ENCODE measurements around the gene CACNB1. TPM values are rescaled to one million over a fixed set of nuclear protein-coding genes. Genes with fewer than 3 reads are reported as not detected.

Gene CACNB1
- total RNA-seq, 2 donors from 2014 or later: 3.4 to 17.8 TPM

- H3K4me1 ChIP-seq (replicated peaks): no peaks in the 10 kb centered on the region
- DNase-seq (ENCODE audit: low spot score): no peak
- H3K36me3 ChIP-seq: no peaks in the 10 kb centered on the region
- H3K27me3 ChIP-seq (replicated peaks; ENCODE audit: insufficient read depth): no peaks in the 10 kb centered on the region
- no peak overlapping the region for H3K4me3 ChIP-seq
- intact Hi-C loops (cut with DNase I): no loop called here
- no peak for TF ChIP-seq POLR2AphosphoS5 (IDR thresholded peaks at IDR 0.05)
- no peak for TF ChIP-seq CTCF (IDR thresholded peaks at IDR 0.05)
- TF ChIP-seq POLR2A (IDR thresholded peaks at IDR 0.05): no peak
- 82% methylated on average over 10 of the region's 10 CpGs for WGBS
- no peaks in the 10 kb centered on the region for H3K9me3 ChIP-seq
- no peak overlapping the region for H3K27ac ChIP-seq
Observed at GRCh38 chr17:39183720-39184119, 13.7 kb downstream of the CACNB1 start.

- 93% methylated on average over 5 of the region's 5 CpGs for WGBS
- H3K4me1 ChIP-seq (replicated peaks): no peaks in the 10 kb centered on the region
- no peak for TF ChIP-seq POLR2AphosphoS5 (IDR thresholded peaks at IDR 0.05)
- TF ChIP-seq CTCF (IDR thresholded peaks at IDR 0.05): no peak
- no peak for TF ChIP-seq POLR2A (IDR thresholded peaks at IDR 0.05)
- no peak for DNase-seq (ENCODE audit: low spot score)
- H3K27me3 ChIP-seq (replicated peaks; ENCODE audit: insufficient read depth): no peaks in the 10 kb centered on the region
- intact Hi-C loops (cut with DNase I): no loop called here
- no peak overlapping the region for H3K27ac ChIP-seq
- no peak overlapping the region for H3K4me3 ChIP-seq
- no peaks in the 10 kb centered on the region for H3K36me3 ChIP-seq
- no peaks in the 10 kb centered on the region for H3K9me3 ChIP-seq
Observed at GRCh38 chr17:39183045-39183444, 14.4 kb downstream of the CACNB1 start.

GRCh38 chr17:39181303-39181702 is 16.2 kb downstream of the CACNB1 start:
- TF ChIP-seq POLR2A (IDR thresholded peaks at IDR 0.05) (no peak), POLR2AphosphoS5 (IDR thresholded peaks at IDR 0.05) (no peak), CTCF (IDR thresholded peaks at IDR 0.05) (no peak)
- no peak overlapping the region for H3K4me3 ChIP-seq
- DNase-seq (ENCODE audit: low spot score): no peak
- no peaks in the 10 kb centered on the region for H3K27me3 ChIP-seq (replicated peaks; ENCODE audit: insufficient read depth)
- no peaks in the 10 kb centered on the region for H3K9me3 ChIP-seq
- no peaks in the 10 kb centered on the region for H3K4me1 ChIP-seq (replicated peaks)
- H3K27ac ChIP-seq: no peak overlapping the region
- WGBS: 84% methylated on average over 5 of the region's 5 CpGs
- intact Hi-C loops (cut with DNase I): no loop called here
- no peaks in the 10 kb centered on the region for H3K36me3 ChIP-seq

- TF ChIP-seq POLR2AphosphoS5 (IDR thresholded peaks at IDR 0.05) (peak; percentile 34), POLR2A (IDR thresholded peaks at IDR 0.05) (no peak)
- Histone ChIP-seq H3K4me1 (replicated peaks) (no peaks in the 10 kb centered on the region), H3K27ac (no peak overlapping the region), H3K27me3 (replicated peaks; ENCODE audit: insufficient read depth) (no peaks in the 10 kb centered on the region), H3K4me3 (no peak overlapping the region), H3K9me3 (no peaks in the 10 kb centered on the region), H3K36me3 (no peaks in the 10 kb centered on the region)
- WGBS: 52% methylated on average over 4 of the region's 4 CpGs
- peak; percentile 34 for DNase-seq (ENCODE audit: low spot score)
- intact Hi-C loops (cut with DNase I): no loop called here
Observed at GRCh38 chr17:39178536-39178935, 18.9 kb downstream of the CACNB1 start.

GRCh38 chr17:39177256-39177655 is 20.2 kb downstream of the CACNB1 start:
- intact Hi-C loops (cut with DNase I): no loop called here
- Histone ChIP-seq H3K4me1 (replicated peaks) (no peaks in the 10 kb centered on the region), H3K9me3 (no peaks in the 10 kb centered on the region), H3K36me3 (no peaks in the 10 kb centered on the region), H3K4me3 (no peak overlapping the region), H3K27ac (no peak overlapping the region), H3K27me3 (replicated peaks; ENCODE audit: insufficient read depth) (no peaks in the 10 kb centered on the region)
- no peak for DNase-seq (ENCODE audit: low spot score)
- no peak for TF ChIP-seq POLR2AphosphoS5 (IDR thresholded peaks at IDR 0.05)
- no peak for TF ChIP-seq CTCF (IDR thresholded peaks at IDR 0.05)
- TF ChIP-seq POLR2A (IDR thresholded peaks at IDR 0.05): no peak
- WGBS: 85% methylated on average over 12 of the region's 12 CpGs
